Stimulated activated CD4-positive, alpha-beta T cell treated with anti-CD3 and anti-CD28 coated beads, Interleukin-4, amount 100 ng/mL, for 24 hours (primary cell): ENCODE measurements around the gene MEX3D.

Source experiments
- DNase-seq: peaks from one replicate; pipeline ENCODE4 v3.0.0-alpha.2; 2020

Gene MEX3D

GRCh38 chr19:1568320-1569019 lies at the start of gene MEX3D:
TSS of gene MEX3D (minus strand) at chr19:1568325. CDS start at chr19:1568058, 267 bp downstream.
- DNase-seq = peak; percentile 77

- peak; percentile 29 for DNase-seq
These were observed 48.8 kb upstream of the MEX3D start for GRCh38 chr19:1616875-1617274.

GRCh38 chr19:1616396-1616795 lies 48.3 kb upstream of the MEX3D start:
- DNase-seq = no peak

GRCh38 chr19:1615156-1615765 lies 47.1 kb upstream of the MEX3D start:
- no peak for DNase-seq

- DNase-seq = no peak
These were observed 45.9 kb upstream of the MEX3D start for GRCh38 chr19:1613808-1614570.

GRCh38 chr19:1613146-1613545 lies 45.0 kb upstream of the MEX3D start:
- no peak for DNase-seq

- DNase-seq = no peak
These were observed 44.3 kb upstream of the MEX3D start for GRCh38 chr19:1612114-1613086.

GRCh38 chr19:1611353-1611752 lies 43.2 kb upstream of the MEX3D start:
- DNase-seq = no peak

- DNase-seq = no peak
These were observed 42.5 kb upstream of the MEX3D start for GRCh38 chr19:1610579-1610978.

GRCh38 chr19:1609680-1610474 lies 41.8 kb upstream of the MEX3D start:
- DNase-seq = no peak

- DNase-seq = no peak
These were observed 40.9 kb upstream of the MEX3D start for GRCh38 chr19:1609103-1609396.

- DNase-seq = peak; percentile 30
These were observed 40.4 kb upstream of the MEX3D start for GRCh38 chr19:1608359-1609102.

- DNase-seq = no peak
These were observed 38.1 kb upstream of the MEX3D start for GRCh38 chr19:1606138-1606651.

GRCh38 chr19:1605236-1606137 lies 37.4 kb upstream of the MEX3D start, which contains the start of gene UQCR11:
TSS of gene UQCR11 (minus strand) at chr19:1605462. CDS start at chr19:1605409, 53 bp downstream.
- peak; percentile 94 for DNase-seq

GRCh38 chr19:1602091-1602707 lies 34.1 kb upstream of the MEX3D start:
- no peak for DNase-seq

- DNase-seq = no peak
These were observed 33.5 kb upstream of the MEX3D start for GRCh38 chr19:1601613-1602064.

GRCh38 chr19:1599460-1599846 lies 31.3 kb upstream of the MEX3D start:
- no peak for DNase-seq

- no peak for DNase-seq
These were observed 30.8 kb upstream of the MEX3D start for GRCh38 chr19:1598777-1599459.

- no peak for DNase-seq
These were observed 25.3 kb upstream of the MEX3D start for GRCh38 chr19:1593501-1593772.
